T-helper 2 cell (primary cell): Measurements from ENCODE around the gene SLC8A1.

Source experiments
- DNase-seq, 5 experiments: peaks; one replicate each; pipeline versions ENCODE4 v3.0.0 to v3.0.0-alpha.2; 2012 to 2022
- total RNA-seq, 2 donors: gene quantifications; one replicate each; lab custom pipeline; 2026; lab: John Stamatoyannopoulos, UW

Gene SLC8A1
- total RNA-seq = 0 to 0.27 reads per million in 2 donors

- peak in 1 of 5 experiments; percentile 19 for DNase-seq
Observed at GRCh38 chr2:40451918-40452605, at the start of gene SLC8A1. Gene SLC8A1 (minus strand): TSS chr2:40452090.

- DNase-seq = no peak
Observed at GRCh38 chr2:40499437-40499836, 47.5 kb upstream of the SLC8A1 start.

- DNase-seq = no peak
Observed at GRCh38 chr2:40497251-40497859, 45.5 kb upstream of the SLC8A1 start.

- no peak for DNase-seq
Observed at GRCh38 chr2:40489678-40489960, 37.7 kb upstream of the SLC8A1 start.

- DNase-seq = peak in 1 of 5 experiments; percentile 9
Observed at GRCh38 chr2:40488927-40489677, 37.2 kb upstream of the SLC8A1 start.

GRCh38 chr2:40488101-40488601 is 36.3 kb upstream of the SLC8A1 start:
- DNase-seq = no peak

- no peak for DNase-seq
Observed at GRCh38 chr2:40487602-40488001, 35.7 kb upstream of the SLC8A1 start.

- DNase-seq = no peak
Observed at GRCh38 chr2:40485854-40486253, 34.0 kb upstream of the SLC8A1 start.

GRCh38 chr2:40485318-40485717 is 33.4 kb upstream of the SLC8A1 start:
- DNase-seq = no peak

- DNase-seq = no peak
Observed at GRCh38 chr2:40483549-40484243, 31.8 kb upstream of the SLC8A1 start.

GRCh38 chr2:40480596-40480995 is 28.7 kb upstream of the SLC8A1 start:
- DNase-seq = no peak

GRCh38 chr2:40480073-40480472 is 28.2 kb upstream of the SLC8A1 start:
- no peak for DNase-seq

GRCh38 chr2:40477361-40477760 is 25.5 kb upstream of the SLC8A1 start:
- no peak for DNase-seq

GRCh38 chr2:40476436-40476835 is 24.5 kb upstream of the SLC8A1 start:
- DNase-seq = no peak

GRCh38 chr2:40474306-40474705 is 22.4 kb upstream of the SLC8A1 start:
- DNase-seq = no peak

- DNase-seq = no peak
Observed at GRCh38 chr2:40471866-40472265, 20.0 kb upstream of the SLC8A1 start.

GRCh38 chr2:40470822-40471813 is 19.2 kb upstream of the SLC8A1 start:
- no peak for DNase-seq

- no peak for DNase-seq
Observed at GRCh38 chr2:40466935-40467572, 15.2 kb upstream of the SLC8A1 start.

GRCh38 chr2:40466332-40466906 is 14.5 kb upstream of the SLC8A1 start:
- DNase-seq = no peak

GRCh38 chr2:40463112-40463511 is 11.2 kb upstream of the SLC8A1 start:
- no peak for DNase-seq

- DNase-seq = no peak
Observed at GRCh38 chr2:40458271-40458794, 6.4 kb upstream of the SLC8A1 start.
